ENCODE results near the gene NLK. TPM values are rescaled to one million over a fixed set of nuclear protein-coding genes. Genes with fewer than 3 reads are reported as not detected.

The NLK gene
- total and polyA plus RNA-seq, 7 donors, result 4.0 to 13.0 (median 8.1) TPM

GRCh38 chr17:28090551-28090950 lies 48.1 kb downstream of the NLK start:
- WGBS, 3 donors, result 94 to 95% (median 95%) methylated on average over 4 of the region's 4 CpGs

GRCh38 chr17:28092088-28092487 lies 49.6 kb downstream of the NLK start:
- Histone ChIP-seq H3K4me3 (no peak overlapping the region), H3K4me1 (no peaks in the 10 kb centered on the region), H3K27ac (no peak overlapping the region), H3K27me3 (ENCODE audit: insufficient read depth in 3 of 3, low read length in 2 of 3) (no peaks in the 10 kb centered on the region), H3K9me3 (no peaks in the 10 kb centered on the region), H3K36me3 (ENCODE audit: insufficient read depth in 1 of 2, low read depth in 1 of 2) (no peaks in the 10 kb centered on the region)
- DNase-seq (no peak), ATAC-seq (no peak)
- intact Hi-C loops (cut with DNase I), result no loop called here
- 87 to 100% (median 93%) methylated on average over 1 of the region's 1 CpG for WGBS, 3 donors
- no peak for TF ChIP-seq CTCF (IDR thresholded peaks at IDR 0.05)

More at GRCh38 chr17:28090551-28090950, 48.1 kb downstream of the NLK start:
- DNase-seq (no peak), ATAC-seq (no peak)
- Histone ChIP-seq H3K4me3 (no peak overlapping the region), H3K27me3 (ENCODE audit: insufficient read depth in 3 of 3, low read length in 2 of 3) (no peaks in the 10 kb centered on the region), H3K9me3 (no peaks in the 10 kb centered on the region), H3K27ac (no peak overlapping the region), H3K36me3 (ENCODE audit: insufficient read depth in 1 of 2, low read depth in 1 of 2) (no peaks in the 10 kb centered on the region), H3K4me1 (no peaks in the 10 kb centered on the region)
- intact Hi-C loops (cut with DNase I), result no loop called here
- TF ChIP-seq CTCF (IDR thresholded peaks at IDR 0.05), result no peak

- ATAC-seq (no peak), DNase-seq (no peak)
- intact Hi-C loops (cut with DNase I), result no loop called here
- WGBS, 3 donors, result 82 to 94% (median 90%) methylated on average over 4 of the region's 4 CpGs
- H3K27me3 ChIP-seq (ENCODE audit: insufficient read depth in 3 of 3, low read length in 2 of 3), result no peaks in the 10 kb centered on the region
- H3K27ac ChIP-seq, result no peak overlapping the region
- TF ChIP-seq CTCF (IDR thresholded peaks at IDR 0.05), result no peak
- H3K4me1 ChIP-seq, result peaks cover 8% of the 10 kb centered on the region
- no peaks in the 10 kb centered on the region for H3K36me3 ChIP-seq (ENCODE audit: insufficient read depth in 1 of 2, low read depth in 1 of 2)
- no peaks in the 10 kb centered on the region for H3K9me3 ChIP-seq
- no peak overlapping the region for H3K4me3 ChIP-seq
These were observed 51.7 kb downstream of the NLK start for GRCh38 chr17:28093999-28094716.

- ATAC-seq (no peak), DNase-seq (no peak)
- H3K36me3 ChIP-seq (ENCODE audit: insufficient read depth in 1 of 2, low read depth in 1 of 2), result no peaks in the 10 kb centered on the region
- H3K4me1 ChIP-seq, result peaks cover 8% of the 10 kb centered on the region
- H3K27me3 ChIP-seq (ENCODE audit: insufficient read depth in 3 of 3, low read length in 2 of 3), result no peaks in the 10 kb centered on the region
- H3K27ac ChIP-seq, result no peak overlapping the region
- H3K4me3 ChIP-seq, result no peak overlapping the region
- no peaks in the 10 kb centered on the region for H3K9me3 ChIP-seq
- intact Hi-C loops (cut with DNase I), result no loop called here
- TF ChIP-seq CTCF (IDR thresholded peaks at IDR 0.05), result no peak
- WGBS, 3 donors, result 80 to 92% (median 91%) methylated on average over 1 of the region's 1 CpG
These were observed 54.3 kb downstream of the NLK start for GRCh38 chr17:28096756-28097155.

GRCh38 chr17:28097254-28097653 lies 54.8 kb downstream of the NLK start:
- WGBS, 3 donors, result 38 to 84% (median 39%) methylated on average over 1 of the region's 1 CpG
- Histone ChIP-seq H3K36me3 (ENCODE audit: insufficient read depth in 1 of 2, low read depth in 1 of 2) (no peaks in the 10 kb centered on the region), H3K27ac (no peak overlapping the region), H3K27me3 (ENCODE audit: insufficient read depth in 3 of 3, low read length in 2 of 3) (no peaks in the 10 kb centered on the region), H3K9me3 (no peaks in the 10 kb centered on the region), H3K4me1 (peaks cover 8% of the 10 kb centered on the region), H3K4me3 (no peak overlapping the region)
- DNase-seq, result no peak
- ATAC-seq, result no peak
- no peak for TF ChIP-seq CTCF (IDR thresholded peaks at IDR 0.05)
- intact Hi-C loops (cut with DNase I), result no loop called here
